Adrenal gland (tissue), 12 donors: ENCODE results near the gene ZER1. TPM values are rescaled to one million over a fixed set of nuclear protein-coding genes. Genes with fewer than 3 reads are reported as not detected.
"Not testable (repeated sequence)": the region's sequence is repeated elsewhere in the genome, so short reads cannot be mapped to it uniquely, and the experiment has no call there.

Experiments
- DNase-seq, 7 donors: peaks; one replicate each; pipeline ENCODE4 v3.0.0-alpha.2; 2019 to 2020
- H3K27ac ChIP-seq, 5 donors: fragments of 200-600 bp; sonication (generic) in 4 of 5; 1 replicate in 3 of 5; 2 replicates in 2 of 5; pipeline versions ENCODE4 v1.5.1 to v1.8.0; 2016 to 2020; ENCODE audit warnings: mild to moderate bottlenecking in 1 of 5
- H3K27me3 ChIP-seq: fragments of 200-600 bp; 2 replicates; pipeline ENCODE4 v1.8.0; 2021
- H3K36me3 ChIP-seq, 2 donors: fragments of 200-600 bp; replicated peaks in 1 of 2; 1 replicate in 1 of 2; 2 replicates in 1 of 2; pipeline versions ENCODE4 v1.5.1 to v1.8.0; 2018 to 2022
- H3K4me1 ChIP-seq, 2 donors: fragments of 200-600 bp; replicated peaks in 1 of 2; 1 replicate in 1 of 2; 2 replicates in 1 of 2; pipeline versions ENCODE4 v1.5.1 to v1.8.0; 2018 to 2021
- H3K4me3 ChIP-seq, 4 donors: fragments of 200-600 bp; sonication (generic) in 3 of 4; one replicate each; pipeline ENCODE4 v1.5.1; 2016 to 2018
- H3K9me3 ChIP-seq, 3 donors: fragments of 200-600 bp; sonication (generic) in 1 of 3; replicated peaks in 1 of 3; 1 replicate in 2 of 3; 2 replicates in 1 of 3; pipeline versions ENCODE4 v1.5.1 to v1.8.0; 2016 to 2021
- POLR2A ChIP-seq, 2 donors: fragments of 450-650 bp; IDR thresholded peaks; one replicate each; pipeline ENCODE4 v1.6.1; 2017; ENCODE audit warnings: antibody characterized with exemption in 2 of 2, mild to moderate bottlenecking in 2 of 2, moderate library complexity in 1 of 2
- whole genome bisulfite sequencing, 4 donors: extraction: QIAGEN DNeasy Blood & Tissue Kit in 2 of 4; methylation state at CpG; one replicate each; pipeline versions ENCODE4 v1.1.5 to v1.1.7; 2013 to 2017; 5-methylcytosine and 5-hydroxymethylcytosine counted together
- intact Hi-C, 2 donors: fragments of 100-400 bp; cut with DNase I; formaldehyde crosslinking; loops; one replicate each; pipeline versions ENCODE4 v1.14.1 to v1.15.0; 2022 to 2023
- polyA plus RNA-seq, 3 donors: library from polyadenylated mRNA; stranded (reverse); fragments of 200-250 nt in 2 of 3; fragments of 350-450 nt in 1 of 3; fragmentation: Illumina TruSeq in 1 of 3; extraction: RNeasy Lipid Tissue Mini Kit (QIAGEN cat#74804) in 1 of 3; gene quantifications; one replicate each; pipeline ENCODE4 v1.2.3, GENCODE V29; 2013 to 2014
- total RNA-seq, 9 donors: library from RNA; depleted of rRNA in 4 of 9; stranded (reverse); fragments of >200 nt in 4 of 9; fragments of 120-200 nt in 1 of 9; fragmentation: NEBNext Ultra II Directional in 1 of 9; extraction: Animal tissue kit (Norgen Biotek cat#: 25700) in 1 of 9; gene quantifications; one replicate each; pipeline versions ENCODE4 v1.1.0 to v1.2.4, GENCODE V29; 2013 to 2023
- TF ChIP-seq, protein P1 (sequence below), 6 experiments: fragments of 450-650 bp in 4 of 6; fragments of 200-600 bp in 2 of 6; sonication (generic) in 1 of 6; IDR thresholded peaks; 1 replicate in 5 of 6; 2 replicates in 1 of 6; pipeline versions ENCODE4 v1.5.1 to v1.8.0; 2016 to 2021; ENCODE audit warnings: antibody characterized with exemption in 6 of 6, mild to moderate bottlenecking in 2 of 6, moderate library complexity in 1 of 6
- donor health status: healthy with polysubstance abuse.
- donor health status: Bipolar disorder and iron deficiency.
- donor health status: DM: yes; HTN: yes; CAD: no.
- donor health status: DM: no; HTN: no; CAD: no.
- donor health status: DM: no; HTN: no; CAD: no.
- donor health status: DM: yes; HTN: yes; CAD: no.

The ZER1 gene
- total and polyA plus RNA-seq, 12 donors = 17.0 to 131 (median 53.4) TPM

DNA sequence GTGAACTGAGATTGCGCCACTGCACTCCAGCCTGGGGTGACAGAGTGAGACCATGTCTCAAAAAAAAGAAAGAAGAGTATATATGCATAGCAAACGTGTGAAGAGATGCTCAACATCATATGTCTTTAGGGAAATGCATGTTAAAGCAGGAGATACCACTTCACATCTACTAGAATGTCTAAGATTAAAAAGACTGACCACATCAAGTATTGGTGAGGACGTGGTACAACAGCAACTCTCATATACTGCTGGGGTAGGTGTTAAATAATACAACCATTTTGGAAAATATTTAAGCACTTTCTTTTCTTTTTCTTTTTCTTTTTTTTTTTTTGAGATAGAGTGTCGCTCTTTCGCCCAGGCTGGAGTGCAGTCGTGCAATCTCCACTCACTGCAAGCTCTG, 13.7 kb upstream of the ZER1 start:
- Histone ChIP-seq H3K4me1 (peaks cover 13 to 22% of the 10 kb centered on the region in 2 donors), H3K27ac (no peak overlapping the region), H3K4me3 (no peak overlapping the region), H3K36me3 (peaks cover 0 to 3% of the 10 kb centered on the region in 2 donors), H3K27me3 (no peaks in the 10 kb centered on the region), H3K9me3 (no peaks in the 10 kb centered on the region)
- no peak for TF ChIP-seq POLR2A (IDR thresholded peaks at IDR 0.05)
- TF ChIP-seq, protein P1, sequence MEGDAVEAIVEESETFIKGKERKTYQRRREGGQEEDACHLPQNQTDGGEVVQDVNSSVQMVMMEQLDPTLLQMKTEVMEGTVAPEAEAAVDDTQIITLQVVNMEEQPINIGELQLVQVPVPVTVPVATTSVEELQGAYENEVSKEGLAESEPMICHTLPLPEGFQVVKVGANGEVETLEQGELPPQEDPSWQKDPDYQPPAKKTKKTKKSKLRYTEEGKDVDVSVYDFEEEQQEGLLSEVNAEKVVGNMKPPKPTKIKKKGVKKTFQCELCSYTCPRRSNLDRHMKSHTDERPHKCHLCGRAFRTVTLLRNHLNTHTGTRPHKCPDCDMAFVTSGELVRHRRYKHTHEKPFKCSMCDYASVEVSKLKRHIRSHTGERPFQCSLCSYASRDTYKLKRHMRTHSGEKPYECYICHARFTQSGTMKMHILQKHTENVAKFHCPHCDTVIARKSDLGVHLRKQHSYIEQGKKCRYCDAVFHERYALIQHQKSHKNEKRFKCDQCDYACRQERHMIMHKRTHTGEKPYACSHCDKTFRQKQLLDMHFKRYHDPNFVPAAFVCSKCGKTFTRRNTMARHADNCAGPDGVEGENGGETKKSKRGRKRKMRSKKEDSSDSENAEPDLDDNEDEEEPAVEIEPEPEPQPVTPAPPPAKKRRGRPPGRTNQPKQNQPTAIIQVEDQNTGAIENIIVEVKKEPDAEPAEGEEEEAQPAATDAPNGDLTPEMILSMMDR (IDR thresholded peaks at IDR 0.05) = no peak
- DNase-seq = no peak
- intact Hi-C loops = no loop called here
- 89 to 96% (median 95%) methylated on average over 6 of the region's 6 CpGs for WGBS, 4 donors

DNA sequence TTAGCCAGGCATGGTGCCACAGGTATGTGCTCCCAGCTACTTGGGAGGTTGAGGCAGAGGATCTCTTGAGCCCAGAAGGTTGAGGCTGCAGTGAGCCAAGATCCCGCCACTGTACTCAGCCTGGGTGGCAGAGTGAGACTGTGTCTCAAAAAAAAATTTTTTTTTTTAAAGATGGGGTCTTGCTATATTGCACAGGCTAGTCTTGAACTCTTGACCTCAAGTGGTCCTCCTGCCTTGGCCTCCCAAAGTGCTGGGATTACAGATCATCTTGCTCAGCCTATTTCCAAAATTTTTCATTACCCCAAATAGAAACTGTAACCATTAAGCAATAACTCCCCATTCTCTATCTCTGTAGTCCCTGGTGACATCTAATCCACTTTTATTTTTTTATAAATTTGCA, 10.9 kb upstream of the ZER1 start:
- Histone ChIP-seq H3K27ac (no peak overlapping the region), H3K27me3 (no peaks in the 10 kb centered on the region), H3K4me1 (peaks cover 6 to 12% of the 10 kb centered on the region in 2 donors), H3K36me3 (no peaks in the 10 kb centered on the region), H3K9me3 (no peaks in the 10 kb centered on the region), H3K4me3 (no peak overlapping the region)
- WGBS, 4 donors = 85 to 100% (median 92%) methylated on average over 1 of the region's 1 CpG
- no peak for DNase-seq
- intact Hi-C loops = no loop called here
- TF ChIP-seq, protein P1 (IDR thresholded peaks at IDR 0.05) = no peak
- TF ChIP-seq POLR2A (IDR thresholded peaks at IDR 0.05) = no peak

DNA sequence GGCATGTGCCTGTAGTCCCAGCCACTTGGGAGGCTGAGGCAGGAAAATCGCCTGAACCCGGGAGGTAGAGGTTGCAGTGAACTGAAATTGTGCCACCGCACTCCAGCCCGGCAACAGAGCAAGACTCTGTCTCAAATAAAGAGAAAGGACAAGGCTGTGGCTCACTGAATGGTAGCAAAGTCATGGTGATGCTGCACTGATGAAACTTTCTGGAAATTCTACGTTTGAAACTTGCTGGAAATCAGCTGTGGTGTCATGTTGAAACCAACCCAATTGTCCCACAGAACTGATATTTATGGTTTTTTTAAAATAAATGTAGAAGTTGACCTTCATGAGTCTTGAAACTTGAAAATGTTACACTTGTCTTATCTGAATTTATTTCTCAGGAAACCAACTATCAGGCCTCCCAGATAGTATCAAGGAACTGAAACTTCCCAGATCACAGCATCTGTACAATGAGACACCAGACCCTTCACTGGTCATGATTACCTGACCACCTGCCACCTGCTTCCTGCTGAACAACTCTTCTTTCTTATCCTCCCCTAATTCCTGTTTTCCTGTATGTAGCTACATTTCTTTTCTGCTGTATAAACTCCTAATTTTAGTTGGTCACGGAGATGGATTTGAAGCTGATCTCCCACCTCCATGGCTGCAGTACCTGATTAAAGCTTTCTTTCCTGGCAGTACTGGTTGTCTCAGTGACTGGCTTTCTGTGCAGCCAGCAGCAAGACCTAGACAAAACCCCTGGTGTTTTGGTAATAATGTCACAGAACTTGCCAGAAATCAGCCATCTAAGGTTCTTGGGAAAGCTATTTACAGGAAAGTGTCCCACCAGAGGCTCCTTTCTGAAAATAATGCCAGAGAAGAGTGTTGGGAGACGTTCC, 9.7 kb upstream of the ZER1 start:
- Histone ChIP-seq H3K4me1 (peaks cover under 1 to 8% of the 10 kb centered on the region in 2 donors), H3K27me3 (no peaks in the 10 kb centered on the region), H3K36me3 (no peaks in the 10 kb centered on the region), H3K4me3 (no peak overlapping the region), H3K27ac (no peak overlapping the region), H3K9me3 (no peaks in the 10 kb centered on the region)
- no peak for TF ChIP-seq POLR2A (IDR thresholded peaks at IDR 0.05)
- TF ChIP-seq, protein P1 (IDR thresholded peaks at IDR 0.05) = no peak
- WGBS, 4 donors = 74 to 81% (median 77%) methylated on average over 7 of the region's 7 CpGs
- intact Hi-C loops = no loop called here
- no peak for DNase-seq

GRCh38 chr9:128780093-128780492, 8.4 kb upstream of the ZER1 start:
- H3K27me3 ChIP-seq, H3K4me1 ChIP-seq, H3K4me3 ChIP-seq, DNase-seq, H3K36me3 ChIP-seq, H3K9me3 ChIP-seq, H3K27ac ChIP-seq, intact Hi-C loops: not testable (repeated sequence)
- WGBS, 4 donors = 92 to 95% (median 94%) methylated on average over 5 to 23 of the region's 27 CpGs; no CpG with 5 or more reads in 1 of the 4 donors

- no peaks in the 10 kb centered on the region for H3K36me3 ChIP-seq
- peaks cover 10 to 19% of the 10 kb centered on the region in 2 donors for H3K4me1 ChIP-seq
- no peaks in the 10 kb centered on the region for H3K27me3 ChIP-seq
- TF ChIP-seq, protein P1 (IDR thresholded peaks at IDR 0.05) = no peak
- no peak for TF ChIP-seq POLR2A (IDR thresholded peaks at IDR 0.05)
- WGBS, 4 donors = 86 to 95% (median 91%) methylated on average over 1 of the region's 1 CpG
- no peaks in the 10 kb centered on the region for H3K9me3 ChIP-seq
- intact Hi-C loops = no loop called here
- H3K27ac ChIP-seq = no peak overlapping the region
- H3K4me3 ChIP-seq = no peak overlapping the region
- DNase-seq = no peak
Observed at GRCh38 chr9:128774804-128775203, 3.1 kb upstream of the ZER1 start.
